HepG2 (cell line): ENCODE measurements around the gene NMU.

Source experiments
- ATF2 ChIP-seq: sonication (generic); formaldehyde crosslinking; IDR thresholded peaks from 2 replicates; pipeline ENCODE4 v1.4.0; 2020; ENCODE audit warnings: missing genetic modification reagents
- CTCF ChIP-seq: sonication (generic); formaldehyde crosslinking; IDR thresholded peaks from 2 replicates; pipeline ENCODE4 v1.5.0; 2020; ENCODE audit warnings: mild to moderate bottlenecking, missing genetic modification reagents, moderate library complexity
- HDAC1 ChIP-seq: sonication (generic); formaldehyde crosslinking; IDR thresholded peaks from 2 replicates; pipeline ENCODE4 v1.5.1; 2020; ENCODE audit warnings: mild to moderate bottlenecking, missing genetic modification reagents
- MAX ChIP-seq: IDR thresholded peaks from 2 replicates; pipeline ENCODE4 v1.6.1; 2012; ENCODE audit warnings: inconsistent platforms
- PCBP2 ChIP-seq: fragments of 200-400 bp; formaldehyde crosslinking; optimal IDR thresholded peaks from 2 replicates; pipeline ENCODE3; 2018; ENCODE audit warnings: low read length, low read depth; ENCODE audit not compliant: poor library complexity, severe bottlenecking
- RAD21 ChIP-seq: fragments of 450-650 bp; formaldehyde crosslinking; IDR thresholded peaks from 2 replicates; pipeline ENCODE4 v1.5.0; 2020; ENCODE audit warnings: mild to moderate bottlenecking
- RNF219 ChIP-seq: sonication (generic); formaldehyde crosslinking; IDR thresholded peaks from 2 replicates; pipeline ENCODE4 v1.5.0; 2020; ENCODE audit warnings: mild to moderate bottlenecking, missing genetic modification reagents
- SMC3 ChIP-seq: IDR thresholded peaks from 2 replicates; pipeline ENCODE4 v1.6.1; 2011; ENCODE audit warnings: low read length, improper control_type of control experiment
- YY1 ChIP-seq: IDR thresholded peaks from 2 replicates; pipeline ENCODE4 v1.6.1; 2011; ENCODE audit warnings: low read length, low read depth, moderate library complexity, mild to moderate bottlenecking; ENCODE audit not compliant: insufficient read depth, insufficient replicate concordance
- ZHX1 ChIP-seq: sonication (generic); formaldehyde crosslinking; IDR thresholded peaks from 2 replicates; pipeline ENCODE4 v1.8.1; 2022; ENCODE audit warnings: low read depth, mild to moderate bottlenecking, missing genetic modification reagents
- ZNF350 ChIP-seq: sonication (generic); formaldehyde crosslinking; IDR thresholded peaks from 2 replicates; pipeline ENCODE4 v1.4.0; 2020; ENCODE audit warnings: mild to moderate bottlenecking, low read depth, missing genetic modification reagents, borderline replicate concordance

GRCh38 chr4:55663145-55663544, 27.0 kb upstream of the NMU start:
- TF ChIP-seq CTCF (CRISPR knock-in tag): no peak
- no peak for TF ChIP-seq RNF219 (CRISPR knock-in tag)
- no peak for TF ChIP-seq ATF2 (CRISPR knock-in tag)
- TF ChIP-seq PCBP2: no peak
- TF ChIP-seq YY1: no peak
- TF ChIP-seq MAX: no peak
- no peak for TF ChIP-seq ZNF350 (CRISPR knock-in tag)
- TF ChIP-seq ZHX1 (CRISPR knock-in tag): no peak
- TF ChIP-seq RAD21 (CRISPR knock-in tag): no peak
- TF ChIP-seq HDAC1: no peak
- TF ChIP-seq SMC3: no peak
